HCT116 (cell line): ENCODE measurements around the gene CDC42EP3. TPM values are rescaled to one million over a fixed set of nuclear protein-coding genes. Genes with fewer than 3 reads are reported as not detected.

ENCODE experiments used
- ATAC-seq: fragments of 200-7000 bp; cut with Tn5 transposase; 2 replicates; pipeline ENCODE4 v1.9.1; 2020; ENCODE audit warnings: mild to moderate bottlenecking, moderate library complexity
- BruUV-seq: library from RNA; stranded (reverse); fragments of 400-500 nt; replicated peaks from 2 replicates; lab custom pipeline; 2021; lab: Mats Ljungman, UMichigan
- CTCF ChIA-PET: fragments of 300-600 bp; sonication (Branson Sonifier 250); formaldehyde crosslinking; loops from one replicate; lab custom pipeline; 2021; ENCODE audit warnings: antibody characterized with exemption; lab: Charles Lee
- POLR2A ChIA-PET: fragments of 300-600, 350-600 bp; sonication (Branson Sonifier 250); formaldehyde crosslinking; loops from one replicate; lab custom pipeline; 2021; ENCODE audit warnings: antibody characterized with exemption; lab: Charles Lee
- RAD21 ChIA-PET, 2 experiments: fragments of 300-600 bp; sonication (Branson Sonifier 250); formaldehyde crosslinking; loops; one replicate each; lab custom pipeline; 2023; ENCODE audit warnings: low total read pairs in 2 of 2; ENCODE audit not compliant: uncharacterized antibody in 2 of 2, unreplicated experiment in 2 of 2, low non-redundant PET in 1 of 2; lab: Charles Lee
- DNase-seq: peaks from one replicate; pipeline ENCODE4 v3.0.0-alpha.2; 2010; ENCODE audit warnings: low read depth, low spot score
- H2AFZ ChIP-seq: fragments of 200-600 bp; shearing (Covaris generic), sonication (generic); 2 replicates; pipeline ENCODE4 v1.6.1; 2017; ENCODE audit warnings: low read depth, mixed run types, mixed read lengths, antibody characterized with exemption, low read length; ENCODE audit not compliant: poor library complexity, severe bottlenecking
- H3K27ac ChIP-seq: 2 replicates; pipeline ENCODE4 v1.5.1; 2012; ENCODE audit warnings: low read depth, low read length
- H3K27me3 ChIP-seq: fragments of 200-600 bp; sonication (generic); 2 replicates; pipeline ENCODE4 v1.6.1; 2016; ENCODE audit warnings: mixed run types, low read length, mixed read lengths; ENCODE audit not compliant: insufficient read depth
- H3K36me3 ChIP-seq, 2 experiments: fragments of 200-500 bp in 1 of 2; fragments of 200-600 bp in 1 of 2; sonication (Bioruptor generic) in 1 of 2; sonication (generic) in 1 of 2; 2 replicates each; pipeline versions ENCODE4 v1.5.1 to v1.6.1; 2014 to 2016; ENCODE audit warnings: low read length in 2 of 2, inconsistent platforms in 1 of 2, mixed read lengths in 1 of 2, mixed run types in 1 of 2; ENCODE audit not compliant: insufficient read depth in 2 of 2, control insufficient read depth in 1 of 2
- H3K4me1 ChIP-seq, 2 experiments: fragments of 200-600 bp in 1 of 2; sonication (generic) in 1 of 2; 2 replicates each; pipeline versions ENCODE4 v1.5.1 to v1.6.1; 2012 to 2017; ENCODE audit warnings: low read length in 2 of 2, inconsistent platforms in 1 of 2, mild to moderate bottlenecking in 1 of 2, mixed read lengths in 1 of 2, mixed run types in 1 of 2, moderate library complexity in 1 of 2; ENCODE audit not compliant: insufficient read depth in 2 of 2, control insufficient read depth in 1 of 2
- H3K4me2 ChIP-seq: fragments of 200-600 bp; sonication (generic); 2 replicates; pipeline ENCODE4 v1.6.1; 2017; ENCODE audit warnings: mixed run types, low read length, mixed read lengths
- H3K4me3 ChIP-seq, 2 experiments: fragments of 200-600 bp in 1 of 2; sonication (generic) in 1 of 2; replicated peaks in 1 of 2; 2 replicates each; pipeline ENCODE4 v1.5.1; 2011 to 2016; ENCODE audit warnings: low read length in 2 of 2, control low read depth in 1 of 2, low read depth in 1 of 2, mild to moderate bottlenecking in 1 of 2, mixed read lengths in 1 of 2, mixed run types in 1 of 2
- H3K79me2 ChIP-seq: fragments of 200-600 bp; sonication (generic); 2 replicates; pipeline ENCODE4 v1.6.1; 2017; ENCODE audit warnings: mild to moderate bottlenecking, mixed run types, low read length, moderate library complexity, mixed read lengths; ENCODE audit not compliant: insufficient read depth
- H3K9ac ChIP-seq: fragments of 200-600 bp; sonication (generic); 2 replicates; pipeline ENCODE4 v1.6.1; 2016; ENCODE audit warnings: low read length, mixed read lengths
- H3K9me2 ChIP-seq: fragments of 200-600 bp; sonication (generic), shearing (Covaris generic); 2 replicates; pipeline ENCODE4 v1.6.1; 2017; ENCODE audit warnings: mixed run types, mild to moderate bottlenecking, moderate library complexity; ENCODE audit not compliant: insufficient read depth
- H3K9me3 ChIP-seq, 2 experiments: fragments of 200-500 bp in 1 of 2; fragments of 200-600 bp in 1 of 2; sonication (Bioruptor generic) in 1 of 2; sonication (generic) in 1 of 2; 2 replicates each; pipeline ENCODE4 v1.6.1; 2014 to 2017; ENCODE audit warnings: low read length in 2 of 2, mixed read lengths in 2 of 2, inconsistent platforms in 1 of 2, low read depth in 1 of 2, mild to moderate bottlenecking in 1 of 2, mixed run types in 1 of 2, moderate library complexity in 1 of 2; ENCODE audit not compliant: control insufficient read depth in 1 of 2, insufficient read depth in 1 of 2
- H4K20me1 ChIP-seq: fragments of 200-600 bp; sonication (generic), shearing (Covaris generic); 2 replicates; pipeline ENCODE4 v1.6.1; 2017; ENCODE audit warnings: mixed run types, mild to moderate bottlenecking, moderate library complexity; ENCODE audit not compliant: insufficient read depth
- CBX3 ChIP-seq: IDR thresholded peaks from 2 replicates; pipeline ENCODE4 v1.6.1; 2012; ENCODE audit warnings: low read depth
- EGR1 ChIP-seq: IDR thresholded peaks from 2 replicates; pipeline ENCODE4 v1.6.1; 2012; ENCODE audit warnings: low read depth
- ELF1 ChIP-seq: IDR thresholded peaks from 2 replicates; pipeline ENCODE4 v1.6.1; 2012; ENCODE audit warnings: low read depth, borderline replicate concordance
- EZH2 ChIP-seq: fragments of 200-600 bp; sonication (generic); IDR thresholded peaks from 2 replicates; pipeline ENCODE4 v1.6.1; 2017; ENCODE audit warnings: antibody characterized with exemption, mixed run types
- EZH2phosphoT487 ChIP-seq: fragments of 200-600 bp; IDR thresholded peaks from 2 replicates; pipeline ENCODE4 v1.6.1; 2018; ENCODE audit warnings: antibody characterized with exemption, borderline replicate concordance
- FOSL1 ChIP-seq: IDR thresholded peaks from 2 replicates; pipeline ENCODE4 v1.6.1; 2012; ENCODE audit warnings: low read depth
- JUND ChIP-seq: IDR thresholded peaks from 2 replicates; pipeline ENCODE4 v1.6.1; 2012
- POLR2A ChIP-seq: IDR thresholded peaks from 2 replicates; pipeline ENCODE4 v1.7.0; 2011; ENCODE audit warnings: borderline replicate concordance; ENCODE audit not compliant: insufficient read depth, insufficient read length; ENCODE audit errors: extremely low read depth
- RAD21 ChIP-seq: IDR thresholded peaks from 2 replicates; pipeline ENCODE4 v1.6.1; 2012; ENCODE audit warnings: low read depth, mild to moderate bottlenecking
- SIN3A ChIP-seq: IDR thresholded peaks from 2 replicates; pipeline ENCODE4 v1.6.1; 2012; ENCODE audit warnings: low read depth
- SP1 ChIP-seq: IDR thresholded peaks from 2 replicates; pipeline ENCODE4 v1.6.1; 2012; ENCODE audit warnings: low read depth
- SRF ChIP-seq: IDR thresholded peaks from 2 replicates; pipeline ENCODE4 v1.6.1; 2012; ENCODE audit warnings: low read depth
- TCF7L2 ChIP-seq: IDR thresholded peaks from 2 replicates; pipeline ENCODE4 v1.7.0; 2011; ENCODE audit warnings: borderline replicate concordance, inconsistent platforms; ENCODE audit not compliant: insufficient read depth, insufficient read length; ENCODE audit errors: extremely low read depth
- YY1 ChIP-seq: IDR thresholded peaks from 2 replicates; pipeline ENCODE4 v1.6.1; 2011; ENCODE audit warnings: low read length, low read depth, moderate library complexity, mild to moderate bottlenecking; ENCODE audit not compliant: insufficient replicate concordance; ENCODE audit errors: extremely low read depth
- ZFX ChIP-seq: fragments of 450-650 bp; IDR thresholded peaks from 2 replicates; pipeline ENCODE4 v1.6.1; 2017
- ZNF274 ChIP-seq: fragments of 200-500 bp; sonication (Bioruptor generic); IDR thresholded peaks from 2 replicates; pipeline ENCODE4 v1.6.1; 2014; ENCODE audit warnings: mild to moderate bottlenecking, low read depth, low read length, inconsistent platforms
- intact Hi-C: fragments of 100-400 bp; cut with micrococcal nuclease; formaldehyde crosslinking; loops from 2 replicates; pipeline ENCODE4 v1.10.0; 2022
- total RNA-seq: library from RNA; stranded (reverse); gene quantifications from one replicate; pipeline ENCODE4 v1.2.1, GENCODE V29; 2021; ENCODE audit not compliant: unreplicated experiment
- TF ChIP-seq, protein P1 (sequence below): IDR thresholded peaks from 2 replicates; pipeline ENCODE4 v1.6.1; 2012; ENCODE audit warnings: low read depth
- TF ChIP-seq, protein P2 (sequence below), 3 experiments: fragments of 200-600 bp in 1 of 3; sonication (generic) in 1 of 3; IDR thresholded peaks in 2 of 3; conservative IDR thresholded peaks in 1 of 3; 2 replicates each; pipeline ENCODE4 v1.5.1; 2012 to 2017; ENCODE audit warnings: low read depth in 2 of 3, low read length in 2 of 3, antibody characterized with exemption in 1 of 3, borderline replicate concordance in 1 of 3, control low read depth in 1 of 3, mild to moderate bottlenecking in 1 of 3, mixed read lengths in 1 of 3, mixed run types in 1 of 3, moderate library complexity in 1 of 3; ENCODE audit not compliant: insufficient read depth in 1 of 3

The CDC42EP3 gene
- total RNA-seq, 1 experiment from 2014 or later: 38.2 TPM

- Histone ChIP-seq H3K4me3 (no peak overlapping the region), H3K27ac (no peak overlapping the region), H3K4me1 (peaks cover 0 to 8% of the 10 kb centered on the region in 2 experiments; a peak in 2 of 4 replicates), H3K9me2 (no peaks in the 10 kb centered on the region), H3K9ac (no peak overlapping the region), H3K9me3 (no peaks in the 10 kb centered on the region), H3K36me3 (no peaks in the 10 kb centered on the region), H3K27me3 (no peaks in the 10 kb centered on the region), H2AFZ (no peak overlapping the region), H3K79me2 (no peaks in the 10 kb centered on the region), H4K20me1 (no peaks in the 10 kb centered on the region), H3K4me2 (no peak overlapping the region)
- BruUV-seq: no TSS peak
- intact Hi-C loops: no loop called here
- ChIA-PET POLR2A (no interaction called here), CTCF (no interaction called here), RAD21 (no interaction called here)
- no peak for DNase-seq
- no peak for ATAC-seq
- TF ChIP-seq JUND: no peak
- no peak for TF ChIP-seq POLR2A
- no peak for TF ChIP-seq SRF
- TF ChIP-seq TCF7L2: no peak
- TF ChIP-seq ZNF274: no peak
- no peak for TF ChIP-seq EZH2
- TF ChIP-seq, protein P1, sequence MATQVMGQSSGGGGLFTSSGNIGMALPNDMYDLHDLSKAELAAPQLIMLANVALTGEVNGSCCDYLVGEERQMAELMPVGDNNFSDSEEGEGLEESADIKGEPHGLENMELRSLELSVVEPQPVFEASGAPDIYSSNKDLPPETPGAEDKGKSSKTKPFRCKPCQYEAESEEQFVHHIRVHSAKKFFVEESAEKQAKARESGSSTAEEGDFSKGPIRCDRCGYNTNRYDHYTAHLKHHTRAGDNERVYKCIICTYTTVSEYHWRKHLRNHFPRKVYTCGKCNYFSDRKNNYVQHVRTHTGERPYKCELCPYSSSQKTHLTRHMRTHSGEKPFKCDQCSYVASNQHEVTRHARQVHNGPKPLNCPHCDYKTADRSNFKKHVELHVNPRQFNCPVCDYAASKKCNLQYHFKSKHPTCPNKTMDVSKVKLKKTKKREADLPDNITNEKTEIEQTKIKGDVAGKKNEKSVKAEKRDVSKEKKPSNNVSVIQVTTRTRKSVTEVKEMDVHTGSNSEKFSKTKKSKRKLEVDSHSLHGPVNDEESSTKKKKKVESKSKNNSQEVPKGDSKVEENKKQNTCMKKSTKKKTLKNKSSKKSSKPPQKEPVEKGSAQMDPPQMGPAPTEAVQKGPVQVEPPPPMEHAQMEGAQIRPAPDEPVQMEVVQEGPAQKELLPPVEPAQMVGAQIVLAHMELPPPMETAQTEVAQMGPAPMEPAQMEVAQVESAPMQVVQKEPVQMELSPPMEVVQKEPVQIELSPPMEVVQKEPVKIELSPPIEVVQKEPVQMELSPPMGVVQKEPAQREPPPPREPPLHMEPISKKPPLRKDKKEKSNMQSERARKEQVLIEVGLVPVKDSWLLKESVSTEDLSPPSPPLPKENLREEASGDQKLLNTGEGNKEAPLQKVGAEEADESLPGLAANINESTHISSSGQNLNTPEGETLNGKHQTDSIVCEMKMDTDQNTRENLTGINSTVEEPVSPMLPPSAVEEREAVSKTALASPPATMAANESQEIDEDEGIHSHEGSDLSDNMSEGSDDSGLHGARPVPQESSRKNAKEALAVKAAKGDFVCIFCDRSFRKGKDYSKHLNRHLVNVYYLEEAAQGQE: no peak
- TF ChIP-seq, protein P2, sequence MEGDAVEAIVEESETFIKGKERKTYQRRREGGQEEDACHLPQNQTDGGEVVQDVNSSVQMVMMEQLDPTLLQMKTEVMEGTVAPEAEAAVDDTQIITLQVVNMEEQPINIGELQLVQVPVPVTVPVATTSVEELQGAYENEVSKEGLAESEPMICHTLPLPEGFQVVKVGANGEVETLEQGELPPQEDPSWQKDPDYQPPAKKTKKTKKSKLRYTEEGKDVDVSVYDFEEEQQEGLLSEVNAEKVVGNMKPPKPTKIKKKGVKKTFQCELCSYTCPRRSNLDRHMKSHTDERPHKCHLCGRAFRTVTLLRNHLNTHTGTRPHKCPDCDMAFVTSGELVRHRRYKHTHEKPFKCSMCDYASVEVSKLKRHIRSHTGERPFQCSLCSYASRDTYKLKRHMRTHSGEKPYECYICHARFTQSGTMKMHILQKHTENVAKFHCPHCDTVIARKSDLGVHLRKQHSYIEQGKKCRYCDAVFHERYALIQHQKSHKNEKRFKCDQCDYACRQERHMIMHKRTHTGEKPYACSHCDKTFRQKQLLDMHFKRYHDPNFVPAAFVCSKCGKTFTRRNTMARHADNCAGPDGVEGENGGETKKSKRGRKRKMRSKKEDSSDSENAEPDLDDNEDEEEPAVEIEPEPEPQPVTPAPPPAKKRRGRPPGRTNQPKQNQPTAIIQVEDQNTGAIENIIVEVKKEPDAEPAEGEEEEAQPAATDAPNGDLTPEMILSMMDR (IDR thresholded peaks at IDR 0.05 in 2 of 3, conservative IDR thresholded peaks at IDR 0.05 in 1 of 3; ENCODE audit: borderline replicate concordance in 1 of 3, insufficient read depth in 1 of 3, low read depth in 2 of 3, low read length in 2 of 3): no peak
- TF ChIP-seq FOSL1: no peak
- TF ChIP-seq RAD21: no peak
- TF ChIP-seq ZFX: no peak
- no peak for TF ChIP-seq SIN3A
- no peak for TF ChIP-seq SP1
- TF ChIP-seq YY1: no peak
- TF ChIP-seq ELF1: no peak
- no peak for TF ChIP-seq CBX3
- TF ChIP-seq EGR1: no peak
- TF ChIP-seq EZH2phosphoT487: no peak
Observed at GRCh38 chr2:37633234-37633633, 38.2 kb downstream of the CDC42EP3 start.
